CD1c-positive myeloid dendritic cell (primary cell): ENCODE measurements around the gene ZNRF1.
A peak's percentile ranks its signal among the peaks of the same experiment; 100 is the strongest.

Experiments
- DNase-seq: peaks from one replicate; pipeline ENCODE4 v3.0.0-alpha.2; 2016; ENCODE audit errors: extremely low spot score

The ZNRF1 gene

GRCh38 chr16:75027520-75028300 is 28.9 kb downstream of the ZNRF1 start:
- DNase-seq, result no peak

DNA sequence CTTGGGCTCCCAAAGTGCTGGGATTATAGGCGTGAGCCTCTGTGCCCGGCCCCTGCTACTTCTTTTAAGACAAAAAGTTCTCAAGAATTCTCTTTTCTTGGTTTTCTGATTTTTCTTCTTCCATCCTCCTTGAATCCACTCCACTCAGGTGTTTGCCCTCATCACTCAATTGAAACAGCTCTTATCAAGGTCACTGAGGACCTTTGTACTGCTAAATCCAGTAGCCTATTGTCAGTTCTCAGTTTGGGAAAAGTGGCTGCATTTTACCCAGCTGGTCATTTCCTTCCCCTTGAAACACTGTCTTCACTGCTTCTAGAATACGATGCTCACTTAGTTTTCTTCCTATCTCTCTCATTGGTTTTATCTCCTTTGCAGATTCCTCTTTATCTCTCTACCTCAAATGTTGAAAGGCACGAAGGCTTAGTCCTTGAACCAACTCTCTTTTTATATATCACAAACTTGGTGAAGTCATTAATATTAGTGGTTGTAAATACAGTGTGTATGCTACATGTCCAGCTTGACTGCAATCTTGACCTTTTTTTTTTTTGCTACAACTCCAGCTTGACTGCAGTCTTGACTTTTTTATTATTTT is 29.8 kb downstream of the ZNRF1 start:
- no peak for DNase-seq

- DNase-seq, result no peak
These were observed 31.0 kb downstream of the ZNRF1 start for GRCh38 chr16:75029854-75030253.

GRCh38 chr16:75032655-75033054 is 33.8 kb downstream of the ZNRF1 start:
- DNase-seq, result no peak

- no peak for DNase-seq
These were observed 36.7 kb downstream of the ZNRF1 start for GRCh38 chr16:75035410-75035968.

- DNase-seq, result no peak
These were observed 39.4 kb downstream of the ZNRF1 start for GRCh38 chr16:75038036-75038858.

DNA sequence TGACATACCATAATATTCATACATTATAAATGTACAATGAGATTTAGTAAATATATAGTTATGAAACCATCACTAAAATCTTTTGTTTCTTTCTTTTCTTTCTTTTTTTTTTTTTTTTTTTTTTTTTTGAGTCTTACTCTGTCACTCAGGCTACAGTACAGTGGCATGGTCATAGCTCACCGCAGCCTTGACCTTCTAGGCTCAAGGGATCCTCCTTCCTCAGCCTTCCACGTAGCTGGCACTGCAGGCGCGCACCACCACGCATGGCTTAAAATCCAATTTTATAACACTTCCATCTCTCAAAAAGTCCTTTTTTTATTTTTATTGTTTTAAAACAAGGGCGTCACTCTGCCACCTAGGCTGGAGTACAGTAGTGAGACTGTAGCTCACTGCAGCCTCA is 41.1 kb downstream of the ZNRF1 start:
- no peak for DNase-seq

DNA sequence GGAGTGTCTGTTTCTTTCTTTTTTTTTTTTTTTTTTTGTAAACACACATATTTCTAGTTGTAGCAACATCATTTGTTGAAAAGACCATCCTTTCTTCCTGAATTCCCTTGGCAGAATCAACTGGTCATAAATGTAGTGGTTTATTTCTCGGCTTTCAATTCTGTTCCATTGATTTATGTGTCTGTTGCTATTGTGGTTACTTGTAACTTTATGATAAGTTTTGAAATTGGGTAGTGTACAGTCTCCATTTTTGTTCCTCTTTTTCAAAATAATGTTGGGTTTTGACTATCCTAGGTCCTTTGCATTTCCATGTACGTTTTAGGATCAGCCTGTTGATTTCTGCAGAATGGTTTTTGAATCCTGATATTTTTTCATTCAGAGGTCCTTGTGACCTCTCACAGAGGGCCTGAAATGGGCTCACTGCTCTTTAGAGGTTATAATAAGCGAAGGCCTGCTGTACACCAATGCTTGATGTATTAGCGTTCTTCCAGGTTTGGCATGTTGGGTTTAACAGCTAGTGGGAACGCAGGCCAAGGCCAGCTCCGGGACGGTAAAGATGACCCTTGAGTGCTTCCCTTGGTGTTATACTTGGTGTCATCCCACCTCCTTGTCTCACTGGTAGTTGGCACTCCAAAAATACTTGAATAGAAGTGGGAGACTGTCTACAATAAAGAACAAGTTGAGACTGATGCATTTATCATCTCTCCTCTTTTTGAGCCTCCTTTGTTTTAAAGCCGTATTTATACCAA is 43.8 kb downstream of the ZNRF1 start:
- peak; percentile 40 for DNase-seq

- DNase-seq, result no peak
These were observed 44.5 kb downstream of the ZNRF1 start for GRCh38 chr16:75043175-75043895.

- no peak for DNase-seq
These were observed 46.1 kb downstream of the ZNRF1 start for GRCh38 chr16:75044800-75045361.

DNA sequence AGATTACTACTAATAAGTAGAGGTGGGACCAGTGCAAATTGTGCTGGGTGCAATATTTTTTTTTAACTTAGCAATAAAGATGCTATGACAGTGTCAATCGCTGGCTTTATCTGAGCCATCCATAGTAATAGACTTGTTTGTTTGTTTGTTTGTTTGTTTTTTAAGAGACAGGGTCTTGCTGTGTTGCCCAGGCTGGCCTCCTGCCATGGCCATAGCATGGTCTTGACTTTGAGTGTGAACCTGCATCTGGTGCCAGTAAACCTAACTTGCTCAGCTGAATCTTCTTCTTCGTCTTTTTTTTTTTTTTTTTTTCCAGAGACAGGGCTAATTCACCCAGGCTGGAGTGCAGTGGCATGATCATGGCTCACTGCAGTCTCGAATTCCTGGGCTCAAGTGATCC is 46.6 kb downstream of the ZNRF1 start:
- no peak for DNase-seq

DNA sequence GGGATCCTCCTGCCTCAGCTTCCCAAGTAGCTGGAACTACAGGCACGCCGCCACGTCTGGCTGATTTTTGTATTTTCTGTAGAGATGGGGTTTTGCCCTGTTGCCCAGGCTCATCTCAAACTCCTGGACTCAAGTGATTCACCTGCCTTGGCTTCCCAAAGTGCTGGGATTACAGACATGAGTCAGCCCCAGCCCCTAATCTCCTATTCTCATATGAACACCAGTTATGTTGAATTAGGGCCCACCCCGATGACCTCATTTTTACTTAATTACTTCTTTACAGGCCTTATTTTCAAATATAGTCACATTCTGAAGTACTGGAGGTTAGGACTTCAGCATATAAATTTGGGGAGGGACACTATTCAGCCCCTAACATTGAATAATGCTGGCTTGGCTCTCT is 49.2 kb downstream of the ZNRF1 start:
- DNase-seq, result no peak

GRCh38 chr16:75048530-75048929 is 49.7 kb downstream of the ZNRF1 start:
- no peak for DNase-seq

GRCh38 chr16:75052481-75053202 is 53.8 kb downstream of the ZNRF1 start:
- DNase-seq, result no peak

DNA sequence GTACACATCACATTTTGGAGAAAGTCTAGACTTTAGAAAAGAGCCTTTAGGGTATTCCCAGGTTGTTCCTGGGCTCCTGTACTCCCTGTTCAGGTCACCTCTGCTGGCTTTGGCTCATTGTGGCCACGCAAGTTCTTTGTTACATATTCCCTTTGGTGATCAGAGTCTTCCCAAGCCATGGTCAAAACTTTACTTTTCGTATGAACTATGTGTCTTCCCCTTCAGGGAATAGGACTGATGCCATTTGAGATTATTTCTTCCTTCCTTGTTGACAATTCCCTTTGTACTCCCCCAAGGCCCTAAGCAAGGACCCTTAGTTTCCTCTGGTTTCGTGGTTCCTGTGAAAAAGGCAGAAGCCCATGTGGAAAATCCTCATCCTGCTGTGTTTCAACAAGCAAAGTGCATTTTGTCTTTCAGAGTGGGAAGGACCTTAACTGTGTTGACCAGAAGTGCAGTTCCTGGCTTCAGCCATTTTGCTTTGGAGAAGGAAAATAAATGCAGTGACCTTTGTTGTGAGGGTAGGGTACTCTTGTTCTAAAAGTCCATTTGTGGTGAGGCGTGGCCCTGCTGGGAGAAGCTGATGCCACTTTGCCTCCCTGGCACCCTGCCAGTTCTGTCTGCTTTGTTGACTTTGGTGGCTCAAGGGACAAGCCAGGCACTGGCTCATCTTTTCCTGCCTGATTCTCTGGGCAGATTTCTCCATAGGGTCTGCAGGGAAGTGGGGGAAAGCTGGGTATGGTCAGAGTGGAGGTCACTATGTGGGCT is 55.1 kb downstream of the ZNRF1 start:
- DNase-seq, result no peak

- DNase-seq, result no peak
These were observed 55.7 kb downstream of the ZNRF1 start for GRCh38 chr16:75054556-75054947.

DNA sequence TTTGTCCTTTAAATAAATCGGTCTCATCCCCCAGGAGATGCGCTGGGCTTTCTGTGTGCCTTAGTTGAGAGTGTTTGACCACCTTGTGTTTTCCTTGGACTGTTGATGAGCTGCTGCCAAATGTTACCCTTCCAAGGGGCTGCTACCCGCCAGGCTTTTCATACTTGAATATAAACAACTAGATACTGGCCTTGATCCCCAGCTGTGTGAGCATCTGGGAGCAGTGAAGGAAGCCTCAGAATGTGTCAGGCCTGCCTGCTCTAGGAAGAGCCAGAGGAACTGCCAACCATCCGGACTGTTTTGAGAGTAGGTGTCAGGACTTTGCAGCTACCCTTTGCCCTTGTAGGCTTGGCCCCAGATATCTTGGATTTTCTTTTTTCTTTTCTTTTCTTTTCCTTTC is 60.0 kb downstream of the ZNRF1 start:
- no peak for DNase-seq

DNA sequence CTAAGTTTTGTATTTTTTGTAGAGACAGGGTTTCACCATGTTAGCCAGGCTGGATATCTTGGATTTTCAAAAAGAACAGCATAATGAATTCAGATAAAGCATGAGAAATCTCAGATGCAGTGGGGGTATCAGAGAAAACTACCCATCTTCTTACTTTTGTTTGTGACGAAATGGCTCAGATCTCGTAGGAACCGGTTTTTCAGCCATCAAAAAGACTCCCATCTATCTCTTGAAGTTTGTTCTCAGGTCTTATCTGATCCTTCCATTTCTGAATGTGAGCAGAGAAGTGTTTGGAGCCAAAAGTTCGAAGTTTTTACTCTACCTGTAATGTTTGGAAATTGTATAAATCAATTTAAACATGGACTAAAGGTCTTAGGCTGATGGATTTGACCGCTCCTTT is 60.6 kb downstream of the ZNRF1 start:
- DNase-seq, result no peak

- peak; percentile 23 for DNase-seq
These were observed 61.9 kb downstream of the ZNRF1 start for GRCh38 chr16:75060723-75061122.
